NB4 (cell line): ENCODE data around the gene ZNF768.
A peak's percentile ranks its signal among the peaks of the same experiment; 100 is the strongest.

Source experiments
- DNase-seq: peaks from one replicate; pipeline ENCODE4 v3.0.0; 2010; ENCODE audit warnings: low read depth
- H3K4me3 ChIP-seq: one replicate; pipeline ENCODE4 v1.5.1; 2011; ENCODE audit warnings: mild to moderate bottlenecking, low read depth, low read length, moderate library complexity
- MYC ChIP-seq: IDR thresholded peaks from 2 replicates; pipeline ENCODE4 v1.6.1; 2011; ENCODE audit warnings: low read depth, low read length
- POLR2A ChIP-seq: IDR thresholded peaks from 2 replicates; pipeline ENCODE4 v1.6.1; 2011; ENCODE audit warnings: mild to moderate bottlenecking; ENCODE audit not compliant: insufficient read length; ENCODE audit errors: extremely low read depth
- TF ChIP-seq, protein P1 (sequence below): IDR thresholded peaks from one replicate; pipeline ENCODE4 v1.5.1; 2012; ENCODE audit warnings: low read depth, low read length
- TF ChIP-seq, protein P2 (sequence below): IDR thresholded peaks from 2 replicates; pipeline ENCODE4 v1.6.1; 2011; ENCODE audit warnings: low read depth, low read length

Gene ZNF768

DNA sequence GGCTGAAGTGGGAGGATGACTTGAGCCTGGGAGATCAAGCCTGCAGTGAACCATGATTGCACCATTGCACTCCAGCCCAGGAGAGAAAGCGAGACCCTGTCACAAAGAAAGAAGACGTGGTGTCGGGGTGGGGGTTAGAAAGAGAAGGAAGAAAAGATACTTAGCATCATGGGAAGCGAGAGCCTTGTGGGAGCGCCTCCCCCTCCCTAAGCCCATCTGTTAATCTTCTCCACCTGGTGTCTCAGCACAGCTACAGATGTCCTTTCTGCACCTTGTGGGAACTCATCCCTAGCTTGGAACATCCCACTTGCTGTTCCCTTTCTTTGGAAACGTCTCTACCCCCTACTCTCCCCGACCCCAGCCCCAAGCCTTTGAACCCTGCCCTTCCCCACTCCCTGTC is 39.2 kb upstream of the ZNF768 start:
- no peak for DNase-seq
- TF ChIP-seq, protein P1, sequence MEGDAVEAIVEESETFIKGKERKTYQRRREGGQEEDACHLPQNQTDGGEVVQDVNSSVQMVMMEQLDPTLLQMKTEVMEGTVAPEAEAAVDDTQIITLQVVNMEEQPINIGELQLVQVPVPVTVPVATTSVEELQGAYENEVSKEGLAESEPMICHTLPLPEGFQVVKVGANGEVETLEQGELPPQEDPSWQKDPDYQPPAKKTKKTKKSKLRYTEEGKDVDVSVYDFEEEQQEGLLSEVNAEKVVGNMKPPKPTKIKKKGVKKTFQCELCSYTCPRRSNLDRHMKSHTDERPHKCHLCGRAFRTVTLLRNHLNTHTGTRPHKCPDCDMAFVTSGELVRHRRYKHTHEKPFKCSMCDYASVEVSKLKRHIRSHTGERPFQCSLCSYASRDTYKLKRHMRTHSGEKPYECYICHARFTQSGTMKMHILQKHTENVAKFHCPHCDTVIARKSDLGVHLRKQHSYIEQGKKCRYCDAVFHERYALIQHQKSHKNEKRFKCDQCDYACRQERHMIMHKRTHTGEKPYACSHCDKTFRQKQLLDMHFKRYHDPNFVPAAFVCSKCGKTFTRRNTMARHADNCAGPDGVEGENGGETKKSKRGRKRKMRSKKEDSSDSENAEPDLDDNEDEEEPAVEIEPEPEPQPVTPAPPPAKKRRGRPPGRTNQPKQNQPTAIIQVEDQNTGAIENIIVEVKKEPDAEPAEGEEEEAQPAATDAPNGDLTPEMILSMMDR: no peak
- TF ChIP-seq POLR2A (no peak), MYC (no peak)
- TF ChIP-seq, protein P2, sequence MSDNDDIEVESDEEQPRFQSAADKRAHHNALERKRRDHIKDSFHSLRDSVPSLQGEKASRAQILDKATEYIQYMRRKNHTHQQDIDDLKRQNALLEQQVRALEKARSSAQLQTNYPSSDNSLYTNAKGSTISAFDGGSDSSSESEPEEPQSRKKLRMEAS: no peak
- H3K4me3 ChIP-seq: no peak overlapping the region

DNA sequence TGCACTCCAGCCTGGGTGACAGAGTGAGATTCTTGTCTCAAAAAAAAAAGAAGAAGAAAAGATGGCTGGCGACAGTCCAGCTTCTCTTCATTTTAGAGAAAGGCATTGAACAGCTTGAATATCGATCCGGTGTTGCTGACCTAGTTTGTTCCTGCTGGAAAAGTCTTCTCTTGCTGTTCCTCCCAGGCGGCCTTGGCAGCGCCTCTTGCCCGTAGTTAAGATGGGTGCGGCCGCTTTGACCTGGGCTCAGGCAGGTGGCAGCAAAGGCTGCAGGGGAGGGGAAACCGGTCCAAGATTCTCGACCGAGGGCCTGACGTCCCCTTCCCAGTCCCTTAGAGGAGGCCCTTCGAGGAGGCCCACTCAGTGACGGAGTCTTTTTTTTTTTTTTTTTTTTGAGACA is 35.7 kb upstream of the ZNF768 start:
- DNase-seq: no peak
- H3K4me3 ChIP-seq: no peak overlapping the region
- TF ChIP-seq, protein P2: no peak
- TF ChIP-seq POLR2A: no peak
- TF ChIP-seq, protein P1: no peak
- TF ChIP-seq MYC: no peak

DNA sequence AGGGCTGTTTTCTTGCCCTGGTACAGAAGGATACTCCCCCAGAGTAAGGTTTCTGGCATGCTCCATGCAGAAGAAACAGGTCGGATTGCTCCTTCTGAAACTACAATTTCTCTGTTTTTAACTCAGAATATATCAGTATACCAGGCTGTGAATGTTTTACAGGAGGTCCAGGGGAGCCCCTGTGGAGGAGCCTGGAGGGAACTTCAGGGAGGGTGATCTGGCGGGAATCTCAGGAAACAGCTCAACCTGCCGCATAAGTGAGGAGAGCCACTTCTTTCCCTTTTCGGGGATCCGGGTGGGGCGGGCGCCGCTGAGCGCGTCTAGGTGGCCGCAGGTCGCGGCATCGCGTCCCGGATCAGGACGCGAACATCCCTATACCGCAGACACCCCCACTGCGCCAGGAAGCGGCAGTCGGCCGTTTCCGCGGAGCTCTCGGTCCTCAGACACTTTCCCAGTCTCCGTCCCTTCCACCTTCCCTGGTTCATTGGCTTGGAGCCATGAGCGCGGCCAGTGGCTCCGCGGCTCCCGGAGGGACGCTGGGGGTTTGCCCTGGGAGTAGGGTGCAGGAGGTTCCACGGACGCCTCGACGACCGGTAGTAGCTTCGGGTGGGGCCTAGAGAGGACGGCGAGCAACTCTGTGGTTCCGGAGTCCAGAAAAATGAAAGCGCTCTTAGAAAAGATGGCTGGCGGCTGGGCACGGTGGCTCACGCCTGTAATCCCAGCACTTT is 34.9 kb upstream of the ZNF768 start:
- DNase-seq: no peak
- TF ChIP-seq, protein P2: no peak
- TF ChIP-seq POLR2A (no peak), MYC (no peak)
- TF ChIP-seq, protein P1: no peak
- H3K4me3 ChIP-seq: no peak overlapping the region

- no peak overlapping the region for H3K4me3 ChIP-seq
- no peak for DNase-seq
- TF ChIP-seq, protein P1: no peak
- TF ChIP-seq POLR2A (no peak), MYC (no peak)
- TF ChIP-seq, protein P2: no peak
Observed at GRCh38 chr16:30559690-30560089, 33.3 kb upstream of the ZNF768 start.

- H3K4me3 ChIP-seq: peak overlapping the region; percentile 38
- TF ChIP-seq, protein P2: no peak
- no peak for TF ChIP-seq POLR2A
- TF ChIP-seq MYC: no peak
- TF ChIP-seq, protein P1: no peak
- no peak for DNase-seq
Observed at GRCh38 chr16:30558789-30559377, 32.5 kb upstream of the ZNF768 start.
